8988T (cell line): ENCODE results near the gene CLEC20A.

ENCODE experiments used
- DNase-seq: peaks from one replicate; pipeline ENCODE4 v3.0.0; 2011

Gene CLEC20A

GRCh38 chr1:178496410-178497135 is at the start of gene CLEC20A:
TSS of gene CLEC20A (minus strand) at chr1:178496964. CDS start at chr1:178496939, 25 bp downstream.
- no peak for DNase-seq

- no peak for DNase-seq
Observed at GRCh38 chr1:178544531-178544930, 47.8 kb upstream of the CLEC20A start.

- DNase-seq: no peak
Observed at GRCh38 chr1:178543290-178543607, 46.5 kb upstream of the CLEC20A start.

- DNase-seq: peak; percentile 90
Observed at GRCh38 chr1:178542554-178543289, 46.0 kb upstream of the CLEC20A start.

- DNase-seq: no peak
Observed at GRCh38 chr1:178541829-178542553, 45.2 kb upstream of the CLEC20A start.

- DNase-seq: no peak
Observed at GRCh38 chr1:178541379-178541778, 44.6 kb upstream of the CLEC20A start.

GRCh38 chr1:178540646-178541045 is 43.9 kb upstream of the CLEC20A start:
- no peak for DNase-seq

GRCh38 chr1:178540204-178540603 is 43.4 kb upstream of the CLEC20A start:
- no peak for DNase-seq

GRCh38 chr1:178539291-178539690 is 42.5 kb upstream of the CLEC20A start:
- DNase-seq: no peak

GRCh38 chr1:178538192-178538916 is 41.6 kb upstream of the CLEC20A start:
- DNase-seq: peak; percentile 67

GRCh38 chr1:178537382-178538090 is 40.8 kb upstream of the CLEC20A start:
- no peak for DNase-seq

GRCh38 chr1:178536844-178537371 is 40.1 kb upstream of the CLEC20A start:
- DNase-seq: peak; percentile 83

GRCh38 chr1:178536329-178536728 is 39.6 kb upstream of the CLEC20A start:
- no peak for DNase-seq

GRCh38 chr1:178534137-178534868 is 37.5 kb upstream of the CLEC20A start:
- no peak for DNase-seq

- DNase-seq: no peak
Observed at GRCh38 chr1:178533121-178533946, 36.6 kb upstream of the CLEC20A start.

GRCh38 chr1:178532392-178532791 is 35.6 kb upstream of the CLEC20A start:
- DNase-seq: peak; percentile 81

GRCh38 chr1:178531887-178532286 is 35.1 kb upstream of the CLEC20A start:
- no peak for DNase-seq

- no peak for DNase-seq
Observed at GRCh38 chr1:178530502-178530901, 33.7 kb upstream of the CLEC20A start.

- DNase-seq: peak; percentile 70
Observed at GRCh38 chr1:178530037-178530402, 33.3 kb upstream of the CLEC20A start.

- no peak for DNase-seq
Observed at GRCh38 chr1:178529364-178530036, 32.7 kb upstream of the CLEC20A start.
